Nephron progenitor cell (in vitro differentiated cells): ENCODE results near the gene NUDCD3.

ENCODE experiments used
- DNase-seq: peaks from one replicate; pipeline ENCODE4 v3.0.0; 2021
- H3K27ac Mint-ChIP-seq: 2 replicates; pipeline ENCODE4 v1.8.0; 2021; ENCODE audit warnings: mild to moderate bottlenecking, moderate library complexity, mixed read lengths
- H3K27me3 Mint-ChIP-seq: 2 replicates; pipeline ENCODE4 v1.8.0; 2021; ENCODE audit warnings: mild to moderate bottlenecking, low read depth, mixed read lengths; ENCODE audit not compliant: poor library complexity
- H3K36me3 Mint-ChIP-seq: 2 replicates; pipeline ENCODE4 v1.8.0; 2021; ENCODE audit warnings: low read depth, mixed read lengths
- H3K4me1 Mint-ChIP-seq: 2 replicates; pipeline ENCODE4 v1.8.0; 2021; ENCODE audit warnings: mixed read lengths
- H3K4me3 Mint-ChIP-seq: 2 replicates; pipeline ENCODE4 v1.8.0; 2021; ENCODE audit warnings: mild to moderate bottlenecking, moderate library complexity, mixed read lengths
- H3K9me3 Mint-ChIP-seq: 2 replicates; pipeline ENCODE4 v1.8.0; 2021; ENCODE audit warnings: mild to moderate bottlenecking, moderate library complexity, mixed read lengths
- TF ChIP-seq, protein P1 (sequence below): fragments of 200-600 bp; sonication (generic); IDR thresholded peaks from 2 replicates; pipeline ENCODE4 v1.5.0; 2021; ENCODE audit warnings: antibody characterized with exemption

NUDCD3 gene

DNA sequence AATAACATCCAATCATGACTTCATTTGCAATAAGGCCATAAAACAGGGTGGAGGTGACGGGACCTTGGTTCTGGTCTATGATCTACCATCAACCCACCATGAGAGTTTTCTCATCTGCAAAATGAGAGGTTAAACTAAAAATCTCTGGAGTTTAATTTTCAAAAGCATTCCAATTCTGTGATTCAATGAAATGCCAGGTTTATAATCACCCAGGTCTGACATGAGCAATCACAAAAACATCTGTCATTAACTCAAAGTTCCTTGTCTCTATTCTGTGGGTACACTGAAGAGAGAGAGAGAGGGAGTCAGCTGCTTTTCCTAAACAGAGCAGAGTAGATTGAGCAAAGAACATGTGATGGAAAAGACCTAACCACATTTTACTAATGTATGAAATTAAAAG is 75.4 kb downstream of the NUDCD3 start:
- H3K27ac Mint-ChIP-seq: no peak overlapping the region
- TF ChIP-seq, protein P1, sequence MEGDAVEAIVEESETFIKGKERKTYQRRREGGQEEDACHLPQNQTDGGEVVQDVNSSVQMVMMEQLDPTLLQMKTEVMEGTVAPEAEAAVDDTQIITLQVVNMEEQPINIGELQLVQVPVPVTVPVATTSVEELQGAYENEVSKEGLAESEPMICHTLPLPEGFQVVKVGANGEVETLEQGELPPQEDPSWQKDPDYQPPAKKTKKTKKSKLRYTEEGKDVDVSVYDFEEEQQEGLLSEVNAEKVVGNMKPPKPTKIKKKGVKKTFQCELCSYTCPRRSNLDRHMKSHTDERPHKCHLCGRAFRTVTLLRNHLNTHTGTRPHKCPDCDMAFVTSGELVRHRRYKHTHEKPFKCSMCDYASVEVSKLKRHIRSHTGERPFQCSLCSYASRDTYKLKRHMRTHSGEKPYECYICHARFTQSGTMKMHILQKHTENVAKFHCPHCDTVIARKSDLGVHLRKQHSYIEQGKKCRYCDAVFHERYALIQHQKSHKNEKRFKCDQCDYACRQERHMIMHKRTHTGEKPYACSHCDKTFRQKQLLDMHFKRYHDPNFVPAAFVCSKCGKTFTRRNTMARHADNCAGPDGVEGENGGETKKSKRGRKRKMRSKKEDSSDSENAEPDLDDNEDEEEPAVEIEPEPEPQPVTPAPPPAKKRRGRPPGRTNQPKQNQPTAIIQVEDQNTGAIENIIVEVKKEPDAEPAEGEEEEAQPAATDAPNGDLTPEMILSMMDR: no peak
- peaks cover 68% of the 10 kb centered on the region for H3K36me3 Mint-ChIP-seq
- peaks cover 20% of the 10 kb centered on the region for H3K9me3 Mint-ChIP-seq
- H3K4me1 Mint-ChIP-seq: peaks cover 8% of the 10 kb centered on the region
- no peak overlapping the region for H3K4me3 Mint-ChIP-seq
- DNase-seq: no peak
- peaks cover 2% of the 10 kb centered on the region for H3K27me3 Mint-ChIP-seq

DNA sequence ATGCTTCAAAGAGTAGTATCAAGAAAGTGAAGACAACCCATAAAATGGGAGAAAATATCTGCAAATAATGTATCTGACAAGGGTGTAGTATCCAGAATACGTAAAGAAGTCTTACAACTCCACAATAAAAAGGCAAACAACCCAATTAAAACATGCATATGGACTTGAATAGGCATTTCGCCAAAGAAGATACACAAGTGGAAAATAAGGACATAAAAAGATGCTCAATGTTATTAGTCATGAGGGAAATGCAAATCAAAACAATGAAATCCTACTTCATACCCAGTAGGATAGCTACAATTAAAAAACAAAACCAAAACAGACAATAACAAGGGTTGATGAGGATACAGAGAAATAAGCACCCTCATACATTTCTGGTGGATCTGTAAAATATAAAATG is 79.2 kb downstream of the NUDCD3 start:
- DNase-seq: no peak
- Mint-ChIP-seq H3K27me3 (peaks cover 2% of the 10 kb centered on the region), H3K4me3 (no peak overlapping the region), H3K4me1 (peaks cover 9% of the 10 kb centered on the region), H3K27ac (no peak overlapping the region), H3K36me3 (peaks cover 60% of the 10 kb centered on the region), H3K9me3 (peaks cover 29% of the 10 kb centered on the region)
- TF ChIP-seq, protein P1: no peak

DNA sequence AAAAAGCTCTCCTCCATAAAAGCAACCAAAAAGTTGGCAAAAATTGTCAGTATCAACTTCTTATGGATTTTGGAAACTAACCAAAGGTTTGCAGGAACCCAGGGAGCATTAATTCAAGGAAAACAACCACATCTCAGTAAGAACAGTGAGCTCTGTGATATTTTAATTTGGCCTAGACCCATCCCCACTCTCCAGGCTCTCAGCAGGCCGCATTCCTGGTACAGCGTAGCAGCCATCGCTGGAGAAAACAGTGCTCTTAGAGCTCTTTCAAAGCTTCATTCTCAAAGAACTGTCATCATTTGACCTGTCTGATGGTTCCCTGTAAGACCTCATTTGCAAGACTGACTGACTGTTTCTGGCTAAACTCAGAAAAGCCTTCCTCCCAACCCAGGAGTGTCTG is 81.9 kb downstream of the NUDCD3 start:
- DNase-seq: no peak
- Mint-ChIP-seq H3K4me1 (peaks cover 9% of the 10 kb centered on the region), H3K4me3 (no peak overlapping the region), H3K27me3 (peaks cover 2% of the 10 kb centered on the region), H3K9me3 (peaks cover 29% of the 10 kb centered on the region), H3K36me3 (peaks cover 56% of the 10 kb centered on the region), H3K27ac (peak overlapping the region; percentile 54)
- TF ChIP-seq, protein P1: no peak

DNA sequence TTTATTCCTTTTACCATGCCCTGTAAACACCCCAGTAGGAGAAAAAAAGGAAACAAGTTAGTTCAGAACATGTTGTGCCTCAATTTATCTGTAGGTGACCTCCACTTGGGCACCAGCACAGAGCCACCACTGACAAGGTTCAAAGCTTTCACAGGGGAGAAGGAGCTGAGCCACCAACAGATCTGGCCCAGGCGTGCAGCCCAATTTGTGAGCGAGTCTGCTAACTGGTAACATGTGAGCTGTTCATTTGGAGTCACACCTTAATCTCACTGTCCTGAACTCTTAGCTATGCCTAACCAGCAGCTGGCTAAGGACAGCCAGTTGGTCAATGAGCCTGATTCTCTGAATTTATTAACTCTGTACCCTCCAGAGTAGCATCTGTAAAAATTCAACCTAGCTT is 86.7 kb downstream of the NUDCD3 start:
- H3K27ac Mint-ChIP-seq: no peak overlapping the region
- TF ChIP-seq, protein P1: no peak
- H3K9me3 Mint-ChIP-seq: no peaks in the 10 kb centered on the region
- H3K4me1 Mint-ChIP-seq: peaks cover 28% of the 10 kb centered on the region
- no peak for DNase-seq
- H3K36me3 Mint-ChIP-seq: peaks cover 26% of the 10 kb centered on the region
- H3K27me3 Mint-ChIP-seq: no peaks in the 10 kb centered on the region
- H3K4me3 Mint-ChIP-seq: no peak overlapping the region

DNA sequence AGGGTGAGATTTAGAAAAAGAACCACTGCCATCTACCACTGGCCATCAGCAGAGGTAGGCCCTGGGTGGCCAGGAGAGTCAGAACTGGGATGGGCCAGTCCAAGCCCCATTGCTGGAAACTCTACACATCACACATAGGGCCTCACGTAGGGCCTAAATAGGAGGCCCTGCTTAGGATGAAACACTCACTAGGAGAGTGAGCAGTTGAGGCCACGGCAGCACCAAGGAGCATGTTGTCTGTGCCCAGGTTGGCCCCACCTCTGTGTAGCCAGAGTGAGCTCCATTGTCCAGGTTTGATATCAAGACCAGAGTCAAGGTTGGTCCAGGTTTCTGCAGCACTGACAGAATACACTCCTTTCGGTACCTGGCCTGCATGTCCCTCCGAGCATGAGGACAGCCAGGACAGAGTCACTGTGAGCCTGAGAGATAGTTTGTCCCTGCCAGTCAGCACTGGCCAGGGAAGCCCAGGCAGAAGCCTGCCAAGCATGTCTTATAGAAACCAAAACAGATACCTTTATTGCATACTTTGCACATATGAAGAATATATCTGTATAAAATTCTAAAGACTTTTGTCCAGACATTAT is 87.2 kb downstream of the NUDCD3 start:
- Mint-ChIP-seq H3K27ac (no peak overlapping the region), H3K9me3 (no peaks in the 10 kb centered on the region), H3K27me3 (no peaks in the 10 kb centered on the region), H3K4me1 (peaks cover 30% of the 10 kb centered on the region), H3K4me3 (no peak overlapping the region), H3K36me3 (peaks cover 31% of the 10 kb centered on the region)
- TF ChIP-seq, protein P1: no peak
- no peak for DNase-seq

DNA sequence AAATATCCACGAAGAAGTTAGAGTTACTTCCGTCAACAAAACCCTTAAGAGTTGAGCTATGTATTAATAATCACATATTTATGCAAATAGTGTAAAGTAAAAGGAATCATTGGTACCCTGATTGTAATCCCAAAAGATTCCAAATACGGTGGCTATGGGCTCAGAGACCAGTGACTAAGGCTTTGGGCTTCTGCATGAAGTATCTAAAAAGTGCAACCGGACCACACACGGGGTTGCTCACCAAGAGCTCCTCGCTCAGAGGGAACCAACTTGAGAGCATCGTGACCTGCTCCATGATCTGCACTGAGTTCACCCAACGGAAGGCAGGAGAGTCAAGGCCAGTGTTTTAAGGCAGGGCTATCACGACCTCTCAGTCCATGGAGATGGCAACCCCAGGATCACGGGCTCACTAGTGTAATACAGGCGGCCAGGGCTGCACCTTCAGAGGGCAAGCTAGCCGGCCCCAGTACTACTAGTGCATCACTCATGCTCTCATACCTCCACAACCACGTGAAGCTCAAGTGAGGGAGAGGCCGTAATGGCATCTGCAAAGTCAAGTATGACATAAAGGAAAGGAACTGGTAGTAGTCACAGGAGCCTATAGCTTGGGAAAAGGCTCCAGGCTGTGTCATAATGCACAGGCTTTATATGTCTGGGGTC is 87.9 kb downstream of the NUDCD3 start:
- Mint-ChIP-seq H3K27me3 (no peaks in the 10 kb centered on the region), H3K27ac (no peak overlapping the region), H3K4me1 (peaks cover 23% of the 10 kb centered on the region), H3K36me3 (peaks cover 35% of the 10 kb centered on the region), H3K4me3 (no peak overlapping the region), H3K9me3 (no peaks in the 10 kb centered on the region)
- TF ChIP-seq, protein P1: no peak
- no peak for DNase-seq
